ENCODE measurements around the gene GPR15LG. TPM values are rescaled to one million over a fixed set of nuclear protein-coding genes. Genes with fewer than 3 reads are reported as not detected.

GPR15LG gene
- total RNA-seq, 1 donor from 2014 or later, result not detected

- Mint-ChIP-seq H3K4me3 (ENCODE audit: unreplicated experiment) (no peak overlapping the region), H3K27ac (ENCODE audit: unreplicated experiment) (no peak overlapping the region), H3K36me3 (ENCODE audit: low read depth) (peaks cover 13% of the 10 kb centered on the region), H3K9me3 (ENCODE audit: low read depth) (no peaks in the 10 kb centered on the region), H3K4me1 (ENCODE audit: low read depth) (no peaks in the 10 kb centered on the region), H3K27me3 (ENCODE audit: low read depth) (peaks cover 9% of the 10 kb centered on the region)
- no peak for TF ChIP-seq CTCF (IDR thresholded peaks at IDR 0.05)
- DNase-seq (ENCODE audit: low spot score), result no peak
Measured at GRCh38 chr10:84158061-84158460, 15.5 kb upstream of the GPR15LG start.

- no peaks in the 10 kb centered on the region for H3K4me1 Mint-ChIP-seq (ENCODE audit: low read depth)
- no peak overlapping the region for H3K4me3 Mint-ChIP-seq (ENCODE audit: unreplicated experiment)
- no peaks in the 10 kb centered on the region for H3K9me3 Mint-ChIP-seq (ENCODE audit: low read depth)
- no peak for DNase-seq (ENCODE audit: low spot score)
- H3K36me3 Mint-ChIP-seq (ENCODE audit: low read depth), result peaks cover 13% of the 10 kb centered on the region
- H3K27ac Mint-ChIP-seq (ENCODE audit: unreplicated experiment), result no peak overlapping the region
- TF ChIP-seq CTCF (IDR thresholded peaks at IDR 0.05), result no peak
- peaks cover 14% of the 10 kb centered on the region for H3K27me3 Mint-ChIP-seq (ENCODE audit: low read depth)
Measured at GRCh38 chr10:84158550-84158949, 15.1 kb upstream of the GPR15LG start.

- TF ChIP-seq CTCF (IDR thresholded peaks at IDR 0.05), result no peak
- peaks cover 18% of the 10 kb centered on the region for H3K27me3 Mint-ChIP-seq (ENCODE audit: low read depth)
- H3K4me3 Mint-ChIP-seq (ENCODE audit: unreplicated experiment), result no peak overlapping the region
- no peak overlapping the region for H3K27ac Mint-ChIP-seq (ENCODE audit: unreplicated experiment)
- H3K4me1 Mint-ChIP-seq (ENCODE audit: low read depth), result no peaks in the 10 kb centered on the region
- no peak for DNase-seq (ENCODE audit: low spot score)
- H3K9me3 Mint-ChIP-seq (ENCODE audit: low read depth), result no peaks in the 10 kb centered on the region
- peaks cover 8% of the 10 kb centered on the region for H3K36me3 Mint-ChIP-seq (ENCODE audit: low read depth)
Measured at GRCh38 chr10:84159076-84159685, 14.4 kb upstream of the GPR15LG start.

GRCh38 chr10:84160663-84161362 lies 12.8 kb upstream of the GPR15LG start:
- H3K4me3 Mint-ChIP-seq (ENCODE audit: unreplicated experiment), result no peak overlapping the region
- TF ChIP-seq CTCF (IDR thresholded peaks at IDR 0.05), result peak; percentile 22
- H3K4me1 Mint-ChIP-seq (ENCODE audit: low read depth), result no peaks in the 10 kb centered on the region
- peaks cover 26% of the 10 kb centered on the region for H3K27me3 Mint-ChIP-seq (ENCODE audit: low read depth)
- H3K36me3 Mint-ChIP-seq (ENCODE audit: low read depth), result no peaks in the 10 kb centered on the region
- H3K27ac Mint-ChIP-seq (ENCODE audit: unreplicated experiment), result no peak overlapping the region
- no peaks in the 10 kb centered on the region for H3K9me3 Mint-ChIP-seq (ENCODE audit: low read depth)
- DNase-seq (ENCODE audit: low spot score), result no peak

GRCh38 chr10:84163996-84164395 lies 9.6 kb upstream of the GPR15LG start:
- no peak for DNase-seq (ENCODE audit: low spot score)
- Mint-ChIP-seq H3K4me3 (ENCODE audit: unreplicated experiment) (no peak overlapping the region), H3K36me3 (ENCODE audit: low read depth) (no peaks in the 10 kb centered on the region), H3K4me1 (ENCODE audit: low read depth) (no peaks in the 10 kb centered on the region), H3K27me3 (ENCODE audit: low read depth) (peaks cover 24% of the 10 kb centered on the region), H3K9me3 (ENCODE audit: low read depth) (peaks cover 6% of the 10 kb centered on the region), H3K27ac (ENCODE audit: unreplicated experiment) (no peak overlapping the region)
- TF ChIP-seq CTCF (IDR thresholded peaks at IDR 0.05), result no peak
